IPS-20b (cell line): ENCODE data around the gene PLEKHG4B.
"Not testable (repeated sequence)": the region's sequence is repeated elsewhere in the genome, so short reads cannot be mapped to it uniquely, and the experiment has no call there.

ENCODE experiments used
- H3K27ac ChIP-seq: one replicate; pipeline ENCODE4 v1.5.1; 2013; ENCODE audit warnings: low read length
- H3K27me3 ChIP-seq: 2 replicates; pipeline ENCODE4 v1.6.1; 2013; ENCODE audit warnings: mild to moderate bottlenecking, low read length, inconsistent platforms; ENCODE audit not compliant: insufficient read depth
- H3K36me3 ChIP-seq: 2 replicates; pipeline ENCODE4 v1.6.1; 2013; ENCODE audit warnings: low read depth, mild to moderate bottlenecking, inconsistent platforms, low read length, moderate library complexity; ENCODE audit not compliant: insufficient read depth
- H3K4me1 ChIP-seq: 2 replicates; pipeline ENCODE4 v1.6.1; 2013; ENCODE audit warnings: mild to moderate bottlenecking, control low read depth, inconsistent platforms, low read length, moderate library complexity; ENCODE audit not compliant: insufficient read depth
- H3K4me3 ChIP-seq: 2 replicates; pipeline ENCODE4 v1.5.1; 2013; ENCODE audit warnings: mild to moderate bottlenecking, low read length, inconsistent platforms
- H3K9ac ChIP-seq: 2 replicates; pipeline ENCODE4 v1.6.1; 2013; ENCODE audit warnings: low read depth, mild to moderate bottlenecking, inconsistent platforms, low read length, moderate library complexity
- H3K9me3 ChIP-seq: 2 replicates; pipeline ENCODE4 v1.6.1; 2013; ENCODE audit warnings: mild to moderate bottlenecking, low read depth, low read length, inconsistent platforms; ENCODE audit not compliant: insufficient read depth

PLEKHG4B gene

DNA sequence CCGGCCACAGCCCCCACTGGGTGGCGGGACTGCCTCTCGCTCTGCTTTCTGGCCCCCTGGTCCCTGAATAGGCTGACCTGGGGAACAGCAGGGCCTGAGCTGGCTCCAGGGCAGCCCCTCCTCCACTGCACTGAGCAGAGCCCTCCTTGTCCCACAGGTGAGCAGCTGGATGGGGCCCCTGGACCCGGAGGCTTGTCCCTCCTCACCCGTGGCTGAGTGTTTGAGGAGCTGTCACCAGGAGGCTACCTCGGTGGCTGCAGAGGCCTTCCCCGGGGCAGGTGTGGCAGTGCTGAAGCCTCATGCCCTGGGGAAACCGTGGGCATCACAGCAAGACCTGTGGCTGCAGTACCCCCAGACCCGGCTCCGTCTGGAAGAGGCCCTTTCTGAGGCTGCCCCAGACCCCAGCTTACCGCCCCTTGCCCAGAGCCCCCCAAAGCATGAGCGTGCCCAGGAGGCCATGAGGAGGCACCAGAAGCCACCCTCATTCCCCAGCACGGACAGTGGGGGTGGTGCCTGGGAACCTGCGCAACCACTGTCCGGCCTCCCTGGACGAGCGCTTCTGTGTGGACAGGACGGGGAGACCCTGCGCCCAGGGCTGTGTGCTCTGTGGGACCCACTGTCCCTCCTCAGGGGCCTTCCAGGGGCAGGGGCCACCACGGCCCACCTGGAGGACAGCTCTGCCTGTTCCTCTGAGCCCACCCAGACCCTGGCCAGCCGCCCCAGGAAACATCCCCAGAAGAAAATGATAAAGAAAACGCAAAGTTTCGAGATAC, 70.8 kb downstream of the PLEKHG4B start:
- Histone ChIP-seq H3K27ac (no peak overlapping the region), H3K4me3 (no peak overlapping the region), H3K4me1 (no peaks in the 10 kb centered on the region), H3K36me3 (peaks cover 33% of the 10 kb centered on the region), H3K9me3 (no peaks in the 10 kb centered on the region), H3K9ac (no peak overlapping the region), H3K27me3 (no peaks in the 10 kb centered on the region)

DNA sequence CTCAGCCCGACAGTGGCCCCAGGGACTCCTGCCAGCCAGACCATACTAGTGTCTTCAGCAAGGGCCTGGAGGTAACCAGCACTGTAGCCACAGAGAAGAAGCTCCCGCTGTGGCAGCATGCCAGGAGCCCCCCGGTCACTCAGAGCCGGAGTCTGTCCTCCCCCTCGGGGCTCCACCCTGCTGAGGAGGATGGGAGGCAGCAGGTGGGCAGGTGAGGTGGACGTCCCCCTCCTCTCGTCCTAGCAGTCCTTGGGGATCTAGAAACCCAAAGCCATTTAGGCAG, 71.3 kb downstream of the PLEKHG4B start:
- Histone ChIP-seq H3K9ac (no peak overlapping the region), H3K4me3 (no peak overlapping the region), H3K4me1 (no peaks in the 10 kb centered on the region), H3K9me3 (no peaks in the 10 kb centered on the region), H3K27ac (no peak overlapping the region), H3K27me3 (no peaks in the 10 kb centered on the region), H3K36me3 (peaks cover 28% of the 10 kb centered on the region)

DNA sequence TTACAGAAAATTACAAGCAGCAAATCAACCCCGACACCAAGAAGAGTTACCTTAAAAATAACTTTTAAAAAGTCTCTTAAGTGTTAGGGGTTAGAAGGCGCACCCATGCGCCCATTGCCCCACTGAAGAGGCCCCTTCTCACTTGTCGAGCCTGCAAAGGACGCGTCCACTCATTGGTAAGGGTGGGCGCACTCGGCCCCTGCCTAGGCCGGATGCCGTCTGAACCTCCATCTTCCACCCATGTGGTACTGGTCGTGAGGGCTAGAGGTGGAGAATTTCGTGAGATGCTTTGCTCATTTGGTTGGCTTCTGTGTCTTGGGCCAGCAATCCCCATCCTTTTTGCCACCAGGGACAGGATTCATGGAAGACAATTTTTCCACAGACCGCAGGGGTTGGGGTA, 71.9 kb downstream of the PLEKHG4B start:
- Histone ChIP-seq H3K36me3 (peaks cover 28% of the 10 kb centered on the region), H3K27ac (no peak overlapping the region), H3K9me3 (no peaks in the 10 kb centered on the region), H3K4me1 (no peaks in the 10 kb centered on the region), H3K9ac (no peak overlapping the region), H3K4me3 (no peak overlapping the region), H3K27me3 (no peaks in the 10 kb centered on the region)

- H3K27ac ChIP-seq: no peak overlapping the region
- no peaks in the 10 kb centered on the region for H3K4me1 ChIP-seq
- no peak overlapping the region for H3K9ac ChIP-seq
- no peak overlapping the region for H3K4me3 ChIP-seq
- no peaks in the 10 kb centered on the region for H3K9me3 ChIP-seq
- H3K27me3 ChIP-seq: no peaks in the 10 kb centered on the region
- peaks cover 28% of the 10 kb centered on the region for H3K36me3 ChIP-seq
Measured at GRCh38 chr5:164244-164643, 72.3 kb downstream of the PLEKHG4B start.

GRCh38 chr5:164783-165182, 72.8 kb downstream of the PLEKHG4B start:
- H3K27me3 ChIP-seq, H3K4me1 ChIP-seq, H3K9ac ChIP-seq, H3K27ac ChIP-seq, H3K9me3 ChIP-seq, H3K4me3 ChIP-seq: not testable (repeated sequence)
- H3K36me3 ChIP-seq: peaks cover 24% of the 10 kb centered on the region

DNA sequence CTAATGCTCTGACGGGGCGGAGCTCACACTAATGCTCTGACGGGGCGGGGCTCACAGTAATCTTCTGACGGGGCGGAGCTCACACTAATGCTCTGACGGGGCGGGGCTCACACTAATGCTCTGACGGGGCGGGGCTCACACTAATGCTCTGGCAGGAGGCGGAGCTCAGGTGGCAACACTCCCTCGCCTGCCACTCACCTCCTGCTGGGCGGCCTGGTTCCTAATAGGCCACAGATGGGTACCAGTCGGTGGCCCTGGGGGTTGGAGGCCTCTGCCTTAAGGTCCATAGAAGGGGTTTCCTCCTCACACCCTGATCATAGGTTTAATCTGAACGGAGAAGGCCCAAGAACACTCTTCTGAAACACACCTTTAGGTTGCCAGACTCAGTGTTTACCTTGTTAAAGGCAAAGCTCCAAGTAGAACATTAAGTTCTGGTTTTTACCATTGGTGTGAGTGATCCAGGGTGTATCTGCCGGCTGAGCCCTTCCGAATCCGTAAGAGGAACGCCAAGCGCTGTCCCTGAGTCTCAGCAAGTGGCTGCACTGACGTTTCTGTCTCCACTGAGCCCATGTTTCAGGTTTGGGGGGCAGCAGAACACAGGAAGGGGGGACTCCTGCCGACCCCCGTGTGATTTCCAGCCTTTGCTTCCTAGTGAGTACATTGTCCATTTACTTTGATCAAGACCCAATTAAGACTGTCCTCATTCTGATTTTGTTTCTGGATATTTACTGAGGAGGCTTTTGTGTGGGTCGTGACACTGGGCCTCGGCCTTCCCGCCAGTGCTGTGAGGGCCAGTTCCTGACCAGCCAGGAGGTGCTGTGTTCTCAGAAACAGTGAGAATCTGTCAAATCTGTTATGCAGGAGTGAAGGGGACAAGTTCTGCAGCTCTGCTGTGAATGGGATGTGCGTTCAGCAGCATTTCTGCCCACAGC, 74.7 kb downstream of the PLEKHG4B start:
- no peaks in the 10 kb centered on the region for H3K9me3 ChIP-seq
- no peak overlapping the region for H3K27ac ChIP-seq
- no peak overlapping the region for H3K4me3 ChIP-seq
- no peaks in the 10 kb centered on the region for H3K4me1 ChIP-seq
- H3K36me3 ChIP-seq: peaks cover 5% of the 10 kb centered on the region
- H3K27me3 ChIP-seq: no peaks in the 10 kb centered on the region
- no peak overlapping the region for H3K9ac ChIP-seq

DNA sequence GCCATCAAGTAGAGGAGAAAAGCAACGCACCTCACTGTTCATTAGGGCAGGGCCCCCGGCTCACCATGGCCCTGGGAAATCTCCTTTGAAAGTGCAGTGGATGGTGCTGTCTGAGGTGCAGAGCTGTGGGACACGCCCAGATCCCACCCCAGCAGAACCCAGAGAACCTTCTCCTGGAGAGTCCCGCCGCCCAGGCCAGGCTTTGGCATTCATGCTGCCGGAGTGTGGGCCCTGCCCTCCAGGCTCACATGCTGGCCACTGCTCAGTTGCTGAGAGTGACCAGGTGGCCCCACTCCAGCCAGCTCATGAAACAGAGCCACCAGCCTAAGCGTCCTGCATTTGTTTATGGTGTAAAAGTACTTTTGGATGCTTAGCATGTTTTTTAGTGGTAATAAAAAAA, 75.5 kb downstream of the PLEKHG4B start:
- Histone ChIP-seq H3K4me3 (no peak overlapping the region), H3K27ac (no peak overlapping the region)

GRCh38 chr5:167982-168660, 76.2 kb downstream of the PLEKHG4B start:
- H3K27ac ChIP-seq: no peak overlapping the region
- no peaks in the 10 kb centered on the region for H3K9me3 ChIP-seq
- H3K4me1 ChIP-seq: no peaks in the 10 kb centered on the region
- peaks cover 6% of the 10 kb centered on the region; the same call in 1 of the 2 replicates for H3K36me3 ChIP-seq
- H3K4me3 ChIP-seq: no peak overlapping the region
- H3K27me3 ChIP-seq: no peaks in the 10 kb centered on the region
- H3K9ac ChIP-seq: no peak overlapping the region

More for the DNA sequence above, 75.5 kb downstream of the PLEKHG4B start:
- Histone ChIP-seq H3K4me1 (no peaks in the 10 kb centered on the region), H3K27me3 (no peaks in the 10 kb centered on the region), H3K36me3 (0 out of 2 replicates have a peak, but pooled peaks cover under 1% of the 10 kb centered on the region), H3K9ac (no peak overlapping the region), H3K9me3 (no peaks in the 10 kb centered on the region)

GRCh38 chr5:169071-169727, 77.2 kb downstream of the PLEKHG4B start:
- no peaks in the 10 kb centered on the region for H3K9me3 ChIP-seq
- no peaks in the 10 kb centered on the region for H3K4me1 ChIP-seq
- no peak overlapping the region for H3K9ac ChIP-seq
- no peak overlapping the region for H3K4me3 ChIP-seq
- H3K27ac ChIP-seq: no peak overlapping the region
- peaks cover 13% of the 10 kb centered on the region for H3K36me3 ChIP-seq
- no peaks in the 10 kb centered on the region for H3K27me3 ChIP-seq

- Histone ChIP-seq H3K4me3 (no peak overlapping the region), H3K9ac (no peak overlapping the region), H3K9me3 (no peaks in the 10 kb centered on the region), H3K27me3 (no peaks in the 10 kb centered on the region), H3K4me1 (no peaks in the 10 kb centered on the region), H3K36me3 (peaks cover 13% of the 10 kb centered on the region), H3K27ac (no peak overlapping the region)
Measured at GRCh38 chr5:169728-170094, 77.7 kb downstream of the PLEKHG4B start.

- Histone ChIP-seq H3K36me3 (peaks cover 13% of the 10 kb centered on the region), H3K4me1 (no peaks in the 10 kb centered on the region), H3K27ac (no peak overlapping the region), H3K4me3 (no peak overlapping the region), H3K9me3 (no peaks in the 10 kb centered on the region), H3K9ac (no peak overlapping the region), H3K27me3 (no peaks in the 10 kb centered on the region)
Measured at GRCh38 chr5:170971-171800, 79.2 kb downstream of the PLEKHG4B start.
